ENCODE data around the gene SKAP2.
"Not testable (repeated sequence)": the region's sequence is repeated elsewhere in the genome, so short reads cannot be mapped to it uniquely, and the experiment has no call there.

SKAP2 gene

DNA sequence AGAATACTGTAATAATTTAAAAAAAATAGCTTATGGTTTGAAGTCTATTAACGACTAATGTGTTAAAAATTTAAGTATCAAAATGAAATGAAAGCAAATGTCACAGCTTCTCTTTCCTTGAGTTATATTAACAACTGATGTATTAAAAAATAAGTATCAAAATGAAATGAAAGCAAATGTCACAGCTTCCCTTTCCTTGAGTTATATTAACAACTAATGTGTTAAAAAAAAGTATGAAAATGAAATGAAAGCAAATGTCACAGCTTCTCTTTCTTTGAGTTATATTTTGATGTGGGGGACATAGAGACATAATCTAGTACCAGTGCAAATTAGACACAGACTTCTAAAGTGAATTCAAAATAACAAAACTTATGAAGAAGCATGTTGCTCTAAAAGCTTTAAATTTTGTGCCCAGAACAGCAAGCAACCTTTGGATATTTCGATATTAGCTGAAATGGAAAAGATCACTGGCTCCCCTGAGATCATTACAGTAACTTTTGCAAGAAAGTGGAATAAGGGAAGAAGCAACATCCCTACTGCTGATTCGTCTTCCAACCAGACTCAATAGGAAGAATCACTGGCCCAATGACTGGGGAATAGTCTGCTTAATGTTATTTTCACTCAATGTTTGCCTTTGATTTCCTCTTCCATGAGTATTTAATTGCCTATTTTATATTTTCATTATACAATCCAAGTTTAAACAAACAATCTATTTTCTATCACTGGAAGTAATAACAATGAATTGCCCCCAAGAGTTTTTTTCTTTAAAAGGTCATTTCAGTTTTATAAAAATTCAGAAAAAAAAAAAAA, 8.0 kb downstream of the SKAP2 start:
- no peak for DNase-seq

DNA sequence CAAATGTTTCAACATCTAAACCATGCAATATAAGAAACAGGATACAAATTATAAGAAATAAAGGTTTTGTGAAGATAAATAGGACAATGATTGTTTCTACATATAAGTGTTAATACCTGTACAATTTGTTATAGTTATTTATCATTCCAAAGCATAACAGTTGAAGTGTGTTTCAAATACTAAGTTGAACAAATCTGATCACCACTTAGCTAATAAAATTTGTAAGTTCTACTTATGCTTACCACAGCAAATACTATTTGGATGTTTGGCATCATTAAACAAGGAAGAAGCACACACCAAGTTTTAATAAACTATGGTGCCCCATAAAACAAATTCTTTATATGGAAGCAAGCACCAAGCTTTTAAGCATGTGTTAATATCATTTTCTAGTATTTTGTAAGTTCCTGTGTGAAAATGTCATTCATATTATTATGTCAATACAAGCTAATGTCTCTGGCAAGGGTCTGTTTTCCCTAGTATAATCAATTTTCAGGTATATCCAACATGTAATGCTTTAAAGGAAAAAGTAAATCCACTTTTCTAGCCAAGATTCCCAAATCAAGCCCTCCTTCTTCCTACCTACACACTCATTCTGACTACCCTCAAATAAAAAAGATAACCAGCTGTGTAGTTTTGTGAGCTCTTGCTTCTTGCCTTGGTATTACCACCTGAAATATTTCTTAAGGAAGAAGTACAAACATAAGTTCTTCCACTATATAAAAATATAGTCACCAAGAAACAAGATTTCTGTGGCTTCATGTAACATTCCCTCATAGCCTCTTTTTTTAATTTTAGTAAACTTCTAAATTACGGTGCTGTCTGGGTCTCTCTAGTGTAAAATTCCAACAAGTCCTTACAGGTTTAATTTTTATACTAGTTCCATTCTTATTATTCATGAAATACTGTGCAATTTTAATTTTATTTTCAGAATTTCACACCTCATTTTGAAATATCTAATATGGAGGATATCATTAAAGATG, 9.2 kb downstream of the SKAP2 start:
- no peak for DNase-seq

DNA sequence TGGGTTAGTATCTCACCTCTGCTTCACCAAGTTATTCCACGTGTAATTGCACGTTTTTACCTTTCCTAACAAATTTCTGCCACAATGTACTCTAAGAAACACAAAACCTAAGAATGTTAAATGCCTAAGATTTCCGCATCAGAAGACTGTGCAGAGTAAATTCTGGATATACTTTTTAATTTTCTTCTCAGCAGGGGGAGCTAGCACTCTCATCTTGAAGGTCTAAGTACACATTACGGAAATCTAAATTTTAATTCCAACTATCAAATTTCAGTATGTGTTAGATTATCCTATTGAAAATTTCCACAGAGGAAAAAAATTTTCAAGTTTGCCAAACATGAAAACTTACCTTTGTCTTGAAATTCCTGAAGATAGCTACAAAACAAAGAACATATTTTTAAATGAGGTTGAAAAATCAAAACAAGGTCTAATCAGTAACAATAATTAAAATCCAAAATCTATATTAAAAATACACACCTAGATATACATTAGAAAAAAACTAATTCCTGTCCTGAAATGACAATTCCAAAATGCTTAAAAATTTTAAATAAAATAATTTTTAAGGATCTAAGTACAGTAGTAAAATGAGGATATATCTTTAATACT, 10.5 kb downstream of the SKAP2 start:
- DNase-seq, result no peak

DNA sequence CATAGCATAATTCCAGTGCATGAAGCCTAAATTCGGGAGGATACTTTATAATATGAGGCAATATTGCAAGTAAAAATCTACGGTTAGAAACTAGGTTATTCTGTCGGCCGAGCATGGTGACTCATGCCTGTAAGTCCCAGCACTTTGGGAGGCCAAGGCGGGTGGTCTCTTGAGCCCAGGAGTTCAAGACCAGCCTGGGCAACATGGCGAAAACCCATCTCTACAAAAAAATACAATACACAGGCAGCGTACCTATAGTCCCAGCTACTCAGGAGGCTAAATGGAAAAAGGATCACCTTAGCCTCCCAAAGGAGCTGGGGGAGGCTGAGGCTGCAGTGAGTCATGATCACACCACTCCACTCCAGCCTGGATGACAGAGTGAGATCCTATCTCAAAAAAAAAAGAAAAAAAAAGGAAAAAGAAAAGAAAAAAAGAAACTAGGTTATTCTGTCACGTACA, 14.2 kb downstream of the SKAP2 start:
- no peak for DNase-seq

DNA sequence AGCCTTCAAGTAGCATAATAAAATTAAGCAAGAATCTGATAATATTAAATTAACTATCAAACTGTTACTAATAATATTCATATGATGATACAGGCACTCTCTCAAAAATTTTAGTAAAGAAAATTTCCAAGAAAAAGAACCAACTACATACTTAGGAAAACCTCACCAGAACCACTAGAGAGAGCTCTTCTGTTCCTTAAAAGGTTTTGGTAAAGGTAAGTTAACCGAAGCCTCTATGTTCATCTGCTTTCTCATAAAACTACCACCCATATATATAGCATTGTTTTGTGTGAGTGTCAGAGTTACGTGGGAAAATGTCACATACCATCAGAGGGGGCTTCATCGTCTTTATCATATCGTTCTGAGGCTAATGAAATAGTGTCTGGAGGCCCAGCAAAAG, 20.7 kb downstream of the SKAP2 start:
- DNase-seq, result no peak

DNA sequence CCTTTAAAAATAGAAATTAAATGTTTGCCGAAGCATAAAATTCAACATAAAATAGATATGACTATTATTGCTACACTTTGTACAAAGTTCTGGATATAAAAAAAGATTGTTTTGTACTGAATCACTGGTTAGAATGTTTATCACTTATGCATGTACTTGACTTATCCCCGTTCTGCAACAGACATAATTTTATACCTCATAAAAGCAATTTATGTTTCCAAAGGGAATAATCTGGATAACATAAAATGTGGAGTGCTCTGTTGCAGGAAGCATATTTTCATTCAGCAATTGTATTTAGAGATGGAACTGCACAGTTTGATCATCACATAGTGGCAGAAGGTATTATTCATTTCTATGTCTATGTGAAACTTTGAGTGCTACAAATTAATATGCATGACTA, 21.5 kb downstream of the SKAP2 start:
- DNase-seq, result no peak

DNA sequence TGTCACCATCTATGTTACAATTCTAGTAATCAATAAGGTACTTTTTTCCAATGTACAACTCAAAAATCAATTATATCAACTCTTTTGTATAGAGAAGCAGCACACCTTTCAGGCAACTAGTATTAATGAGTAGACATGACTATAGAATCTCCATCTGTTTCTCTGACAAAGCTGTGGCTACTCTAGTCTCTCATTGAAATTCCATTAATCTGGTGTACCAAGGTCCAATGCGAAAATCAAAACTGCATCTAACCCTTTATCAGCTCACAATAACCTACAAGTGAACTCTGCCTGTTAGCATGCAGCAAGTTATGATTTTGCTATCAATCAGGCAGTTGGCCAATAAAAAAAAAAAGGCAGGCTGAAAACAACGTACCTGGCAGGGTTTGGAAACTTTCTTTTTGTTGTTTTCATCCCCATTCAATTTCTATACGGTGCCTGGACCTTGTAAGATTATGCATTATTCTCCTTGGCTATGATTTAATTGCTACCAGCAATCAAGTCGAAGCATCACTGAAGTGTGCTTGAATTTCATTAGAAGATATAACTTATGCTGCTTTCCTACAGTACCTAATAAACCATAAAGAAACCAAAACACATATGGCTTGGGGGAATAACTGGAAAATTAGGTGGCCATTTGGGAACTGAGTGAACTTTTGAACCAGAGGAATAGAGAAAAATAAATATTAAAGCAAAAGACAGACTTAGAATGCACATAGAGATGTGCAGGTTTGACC, 23.2 kb downstream of the SKAP2 start:
- DNase-seq, result no peak

DNA sequence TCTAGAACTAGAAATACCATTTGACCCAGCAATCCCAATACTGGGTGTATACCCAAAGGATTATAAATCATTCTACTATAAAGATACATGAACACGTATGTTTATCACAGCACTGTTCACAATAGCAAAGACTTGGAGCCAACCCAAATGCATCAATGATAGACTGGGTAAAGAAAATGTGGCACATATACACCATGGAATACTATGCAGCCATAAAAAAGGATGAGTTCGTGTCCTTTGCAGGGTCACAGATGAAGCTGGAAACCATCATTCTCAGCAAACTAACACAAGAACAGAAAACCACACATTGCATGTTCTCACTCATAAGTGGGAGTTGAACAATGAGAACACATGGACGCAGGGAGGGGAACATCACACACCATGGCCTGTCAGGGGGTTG, 27.6 kb downstream of the SKAP2 start:
- not testable (repeated sequence) for DNase-seq

DNA sequence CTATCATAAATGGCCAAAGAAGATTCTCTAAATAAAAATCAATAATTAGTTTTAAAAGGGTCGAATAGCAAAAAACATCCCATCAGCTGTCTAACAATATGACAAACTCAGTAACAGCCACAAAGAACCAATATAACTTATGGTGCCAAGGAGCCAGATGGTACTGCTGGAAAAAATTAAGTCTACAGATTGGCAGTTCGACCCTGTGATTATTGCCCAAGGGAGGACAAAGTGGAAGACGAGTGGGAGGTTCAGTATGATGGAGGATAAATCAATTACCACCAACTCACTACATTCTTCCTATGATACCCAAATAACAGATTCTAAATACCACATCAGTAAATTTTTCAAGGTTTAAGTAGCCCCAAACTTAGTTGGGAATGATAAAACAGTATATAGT, 49.0 kb downstream of the SKAP2 start:
- no peak for DNase-seq

DNA sequence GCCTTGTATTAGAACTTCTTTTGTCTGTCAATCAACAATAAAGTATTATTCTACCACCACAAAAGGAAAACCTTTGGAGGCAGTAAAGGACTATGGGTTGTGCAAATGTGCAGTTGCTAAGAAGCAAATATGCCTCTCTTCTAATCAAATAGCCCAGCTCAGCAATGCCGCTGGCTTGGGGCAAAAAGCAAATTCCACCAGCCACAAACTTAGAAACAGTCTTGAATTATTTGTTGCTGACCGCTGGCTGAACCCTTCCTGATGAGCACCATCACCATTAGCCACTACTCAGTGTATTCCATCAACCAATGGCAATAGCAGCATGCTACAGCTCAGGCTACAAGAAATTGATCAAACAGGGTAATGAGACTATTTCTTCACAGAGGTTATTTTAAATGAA, 51.0 kb downstream of the SKAP2 start:
- no peak for DNase-seq

DNA sequence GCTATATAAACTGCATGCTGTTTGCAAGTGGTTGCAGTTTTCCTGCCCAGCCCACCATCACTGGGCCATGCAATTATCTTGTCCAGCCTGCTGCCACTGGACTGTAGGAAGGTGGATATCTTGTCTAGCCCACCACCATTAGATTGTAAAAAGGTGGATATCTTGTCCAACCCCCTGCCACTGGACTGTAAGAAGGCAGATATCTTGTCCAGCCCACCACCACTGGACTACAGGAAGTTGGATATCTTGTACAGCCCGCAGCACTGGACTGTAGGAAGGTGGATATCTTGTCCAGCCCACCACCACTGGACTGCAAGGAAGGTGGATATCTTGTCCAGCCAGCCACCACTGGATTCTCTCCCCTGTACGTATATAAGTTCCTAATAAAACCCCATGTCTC, 69.8 kb downstream of the SKAP2 start:
- DNase-seq, result no peak

DNA sequence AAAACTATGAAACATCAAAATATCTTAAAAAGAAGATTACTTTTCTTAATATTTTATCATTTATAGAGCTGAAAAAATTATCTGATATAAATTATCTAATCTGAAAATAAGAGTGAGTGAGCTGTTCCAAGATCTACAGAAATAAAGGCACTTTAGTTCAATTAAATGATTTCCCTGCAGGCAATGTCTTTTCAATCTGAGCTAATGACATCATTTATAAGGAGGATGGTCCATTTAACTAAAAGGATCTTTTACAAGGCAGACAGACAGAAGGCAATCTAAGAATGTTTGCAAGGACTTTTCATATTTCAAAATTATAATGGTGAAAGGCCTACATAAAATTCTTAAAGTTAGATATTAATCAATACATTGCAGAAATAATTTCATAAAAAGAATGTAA, 71.8 kb downstream of the SKAP2 start:
- DNase-seq, result no peak

DNA sequence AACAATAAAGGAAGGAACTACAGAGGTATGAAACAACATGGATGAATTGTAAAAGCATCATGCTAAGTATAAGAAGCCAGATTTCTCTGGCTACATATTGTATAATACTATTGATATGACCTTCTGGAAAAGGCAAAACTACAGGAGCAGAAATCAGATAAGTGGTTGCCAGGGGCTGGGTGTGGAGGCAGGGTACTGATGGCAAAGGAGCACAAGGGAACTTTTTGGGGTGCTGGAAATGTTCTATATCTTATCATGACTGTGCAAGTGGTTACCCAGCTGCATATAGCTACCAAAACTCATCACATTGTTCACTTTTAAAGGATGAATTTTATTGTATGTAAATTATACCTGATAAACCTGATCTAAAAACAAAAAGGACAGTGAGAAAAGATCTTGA, 72.4 kb downstream of the SKAP2 start:
- DNase-seq, result no peak

DNA sequence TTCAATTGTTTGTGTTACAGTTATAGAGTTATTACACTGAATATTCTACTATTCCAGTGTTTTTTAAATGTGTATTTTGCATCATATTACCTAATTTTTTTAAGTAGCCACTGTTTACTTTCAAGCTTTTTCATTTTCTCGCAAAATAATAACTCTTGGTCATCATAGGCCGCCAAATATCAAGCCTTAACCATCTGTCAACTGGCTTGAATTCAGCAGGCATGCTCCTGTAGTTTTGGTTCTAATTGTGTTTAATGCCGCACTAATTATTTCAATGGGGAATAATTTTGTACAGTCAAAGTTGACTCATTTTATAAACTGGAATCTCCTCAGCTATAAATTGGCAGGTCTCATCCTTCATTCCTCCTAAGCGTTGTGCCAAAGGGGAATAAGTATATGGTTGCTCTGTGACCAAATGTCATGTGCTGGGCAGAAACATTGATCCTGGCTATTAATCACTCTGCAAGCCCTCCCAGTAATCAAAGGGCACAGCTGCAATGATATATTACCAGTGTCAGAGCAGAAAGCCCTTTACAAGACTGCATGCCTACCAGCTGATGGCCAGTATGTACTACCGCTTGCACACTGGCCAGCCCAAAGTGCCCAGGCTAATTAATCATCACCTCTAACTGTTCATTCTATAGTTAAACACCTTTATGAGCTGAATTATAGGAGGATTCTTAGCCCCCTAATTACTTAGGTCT, 74.8 kb downstream of the SKAP2 start:
- no peak for DNase-seq

DNA sequence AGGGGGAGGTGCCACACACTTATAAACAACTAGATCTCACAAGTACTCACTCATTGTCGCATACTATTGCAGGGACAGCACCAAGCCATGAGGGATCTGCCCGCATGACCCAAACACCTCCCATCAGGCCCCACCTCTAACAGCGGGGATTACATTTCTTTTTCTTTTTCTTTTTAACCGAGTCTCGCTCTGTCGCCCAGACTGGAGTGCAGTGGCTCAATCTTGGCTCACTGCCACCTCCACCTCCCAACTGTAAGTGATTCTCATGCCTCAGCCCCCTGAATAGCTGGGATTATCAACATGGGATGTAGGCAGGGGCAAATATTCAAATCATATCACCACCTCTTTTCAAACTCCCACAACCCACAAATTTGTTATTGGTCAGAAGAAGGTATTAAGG, 76.7 kb downstream of the SKAP2 start:
- DNase-seq, result no peak

DNA sequence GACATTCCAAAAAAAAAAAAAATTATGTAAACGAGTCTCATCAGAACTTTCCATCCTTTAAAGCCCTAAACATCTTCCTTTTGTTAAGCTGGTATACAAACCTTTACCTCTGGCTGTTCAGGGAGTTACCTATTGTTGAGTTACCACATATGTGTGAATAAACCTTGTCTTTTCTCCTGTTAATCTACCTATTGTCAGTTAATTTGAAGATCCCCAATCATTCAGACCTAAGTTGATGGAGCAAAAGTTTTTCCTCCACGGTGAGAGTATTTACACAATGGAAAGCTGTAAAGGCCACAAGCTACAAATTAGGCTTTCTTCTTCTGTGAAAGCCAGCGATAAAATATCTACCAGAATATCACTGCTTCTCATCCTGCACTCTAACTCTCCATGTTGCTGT, 80.3 kb downstream of the SKAP2 start:
- DNase-seq, result no peak

DNA sequence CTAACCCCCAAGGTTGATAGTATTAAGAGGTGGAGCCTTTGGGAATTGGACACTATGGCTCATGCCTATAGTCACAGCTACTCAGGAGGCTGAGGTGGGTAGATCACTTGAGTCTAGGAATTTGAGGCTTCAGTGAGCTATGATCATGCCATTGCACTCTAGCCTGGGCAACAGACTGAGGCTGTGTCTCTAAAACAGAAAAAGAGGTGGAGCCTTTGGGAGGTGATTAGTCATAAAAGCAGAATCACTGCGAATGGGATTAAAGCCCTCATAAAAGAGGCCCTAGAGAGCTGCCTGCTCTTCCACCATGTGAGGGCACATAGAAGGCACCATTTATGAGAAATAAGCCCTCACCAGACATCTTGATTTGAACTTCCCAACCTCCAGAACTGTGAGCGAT, 81.9 kb downstream of the SKAP2 start:
- DNase-seq, result no peak

DNA sequence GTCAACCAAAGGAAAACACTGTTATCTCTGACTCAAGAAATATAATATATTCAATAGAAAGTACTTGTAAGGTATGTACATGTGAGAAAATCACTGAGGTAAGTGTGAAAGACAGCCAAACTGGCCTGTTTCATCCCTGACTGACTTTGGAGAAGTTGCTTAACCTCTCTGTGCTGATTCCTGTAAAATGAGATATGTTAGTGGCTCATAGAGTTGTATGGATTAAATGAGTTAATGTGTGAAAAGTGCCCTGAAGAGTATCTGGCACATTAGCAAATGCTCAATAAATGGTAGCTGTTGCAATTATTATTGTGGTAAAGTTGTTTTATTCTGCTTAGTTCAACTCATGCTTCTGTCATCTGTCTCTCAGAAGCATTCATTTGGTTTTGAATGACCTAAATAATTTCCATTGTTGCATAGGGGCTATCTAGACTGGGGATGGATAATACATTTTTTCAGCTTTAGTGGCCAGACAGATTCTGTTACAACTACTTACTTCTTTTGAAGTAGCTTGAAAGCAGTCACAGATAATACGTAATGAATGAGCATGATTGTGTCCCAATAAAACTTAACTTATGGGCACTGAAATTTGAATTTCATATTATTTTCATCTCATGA, 84.3 kb downstream of the SKAP2 start:
- DNase-seq, result no peak

DNA sequence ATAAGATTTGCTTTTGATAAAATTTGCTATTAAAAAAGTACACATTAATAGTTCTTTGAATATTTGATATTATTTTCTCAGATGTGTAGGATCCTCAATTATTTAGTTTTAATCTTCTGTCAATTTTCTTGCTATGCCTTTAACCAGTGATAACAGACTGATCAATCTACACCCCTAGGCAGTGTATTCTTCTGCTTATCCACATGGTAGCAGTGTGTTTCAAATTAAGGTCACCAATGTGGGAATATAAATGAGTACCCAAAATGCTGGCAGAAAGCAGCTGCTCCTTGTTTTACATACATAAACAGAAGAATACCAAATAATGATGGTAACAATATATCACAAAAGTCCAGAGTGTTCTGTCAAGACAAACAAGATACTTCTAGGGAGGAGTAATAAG, 87.0 kb downstream of the SKAP2 start:
- no peak for DNase-seq

DNA sequence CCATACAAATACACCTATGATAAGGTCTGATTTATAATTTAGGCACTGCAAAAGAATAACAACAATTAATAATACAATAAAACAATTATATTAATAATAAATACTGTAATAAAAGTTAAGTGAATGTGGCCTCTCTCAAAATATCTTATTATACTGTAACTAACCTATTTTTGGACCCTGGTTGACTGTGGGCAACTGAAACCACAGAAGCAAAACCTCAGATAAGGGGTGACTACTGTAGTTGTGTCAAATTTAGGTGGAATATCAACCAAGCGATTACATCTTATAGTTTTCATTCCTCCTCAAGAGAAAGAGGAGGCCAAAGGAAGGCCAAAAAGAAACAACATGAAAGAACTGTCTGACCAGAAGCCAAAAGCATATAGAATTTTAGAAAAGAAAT, 103.9 kb downstream of the SKAP2 start:
- no peak for DNase-seq

DNA sequence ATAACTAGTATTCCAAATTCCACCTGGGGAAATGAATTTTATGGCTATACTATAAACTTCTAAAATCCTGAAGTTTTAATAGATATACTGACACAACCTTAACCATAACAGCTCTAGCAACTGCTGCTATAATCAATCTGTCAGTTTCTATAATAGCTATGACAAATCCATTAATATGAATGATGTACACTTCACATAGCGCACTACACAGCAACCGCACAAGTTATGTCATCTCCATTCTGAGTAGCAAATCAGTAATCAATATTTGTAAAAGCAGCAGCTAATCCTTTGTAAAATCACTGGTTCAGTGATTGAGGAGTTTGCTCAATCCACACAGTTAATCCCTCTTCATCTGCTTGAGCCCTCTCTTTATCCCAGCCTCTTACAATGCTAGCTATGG, 105.3 kb downstream of the SKAP2 start:
- DNase-seq, result no peak

DNA sequence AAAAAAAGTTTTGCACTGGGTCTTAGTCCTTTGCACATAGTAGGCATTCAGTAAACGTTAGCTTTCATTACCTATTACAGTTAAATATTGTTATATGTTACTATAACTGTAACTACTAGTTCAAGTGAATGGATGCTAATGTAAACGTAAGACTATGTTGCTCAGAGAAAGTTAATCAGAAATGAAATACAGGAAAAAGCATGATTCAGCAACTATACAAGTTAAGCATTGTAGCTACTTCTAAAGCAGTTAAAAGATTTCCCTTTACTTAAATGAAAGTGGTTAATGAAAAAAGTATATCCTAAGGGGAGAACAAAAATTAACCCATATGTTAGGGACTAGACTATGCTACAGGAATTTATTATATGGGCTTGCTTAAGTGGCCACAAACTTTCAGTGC, 121.2 kb downstream of the SKAP2 start:
- no peak for DNase-seq

All from activated CD4-positive, alpha-beta T cell treated with anti-CD3 and anti-CD28 coated beads for 1 hour (primary cell).